ENCODE measurements around the gene CEP170.
"Not testable (repeated sequence)": the region's sequence is repeated elsewhere in the genome, so short reads cannot be mapped to it uniquely, and the experiment has no call there.

Gene CEP170

DNA sequence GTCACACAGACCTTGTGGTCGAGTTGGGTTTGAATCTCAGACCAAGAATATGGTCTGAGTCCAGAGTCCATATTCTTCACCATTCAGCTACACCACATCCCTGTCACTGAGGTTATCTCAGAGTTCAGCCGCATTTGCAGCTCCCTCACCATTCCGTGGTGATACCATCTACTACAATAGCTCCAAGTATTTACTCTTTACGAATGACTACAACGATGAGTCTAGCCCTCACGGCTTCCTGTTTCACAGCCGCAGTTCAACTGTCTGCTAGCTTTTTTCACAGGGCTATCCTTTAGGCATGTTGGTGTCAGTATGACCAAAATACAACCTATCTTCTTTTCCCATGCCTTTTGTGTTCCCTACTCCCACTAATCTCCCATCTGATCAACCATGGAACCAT is 104.2 kb downstream of the CEP170 start:
- not testable (repeated sequence) for DNase-seq

- DNase-seq = not testable (repeated sequence)
These were observed 106.0 kb downstream of the CEP170 start for GRCh38 chr1:243149120-243149519.

- not testable (repeated sequence) for DNase-seq
These were observed 107.7 kb downstream of the CEP170 start for GRCh38 chr1:243147351-243147750.

DNA sequence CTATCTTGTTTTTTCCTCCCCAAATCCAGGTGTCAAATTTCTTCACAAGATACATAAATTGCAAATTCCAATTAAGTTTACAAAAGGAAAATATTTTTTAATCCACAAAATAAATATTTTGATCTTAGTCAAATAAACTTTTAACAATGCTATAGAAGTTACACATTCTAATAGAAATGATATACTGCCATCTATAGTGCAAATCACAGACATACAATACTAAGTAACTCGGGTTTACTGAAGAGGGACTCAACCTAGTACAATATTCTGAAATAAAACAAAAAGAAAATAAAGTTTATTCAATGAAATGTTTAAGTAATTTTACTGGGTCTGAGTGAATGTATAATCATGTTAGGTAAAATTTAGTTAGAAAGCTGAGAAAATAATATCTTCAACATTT is 114.6 kb downstream of the CEP170 start:
- DNase-seq = not testable (repeated sequence)

DNA sequence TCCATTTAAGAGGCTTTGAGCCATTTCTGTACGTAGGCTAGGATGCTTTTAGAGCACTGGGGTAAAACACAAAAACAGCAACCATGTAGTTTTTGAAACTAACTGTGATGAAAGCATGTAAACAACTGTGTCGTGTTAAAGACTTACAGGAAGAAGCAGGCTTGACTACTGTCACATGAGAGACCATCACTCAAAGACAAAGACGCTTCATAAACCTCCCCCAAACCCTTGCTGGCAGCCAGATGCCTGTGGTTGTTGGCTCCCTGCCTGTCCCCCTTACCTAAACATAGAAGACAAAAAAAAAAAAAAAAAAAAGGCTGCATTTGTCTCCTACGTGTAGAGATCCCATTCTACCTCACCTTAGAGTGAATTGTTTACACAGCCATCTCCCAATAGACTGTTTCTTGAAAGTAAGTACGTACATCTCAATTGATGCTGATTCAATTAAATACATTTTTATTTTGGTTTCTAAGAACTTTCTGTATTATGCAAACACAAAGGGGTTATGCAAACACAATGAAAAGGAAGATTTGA is 132.1 kb downstream of the CEP170 start:
- not testable (repeated sequence) for DNase-seq

DNA sequence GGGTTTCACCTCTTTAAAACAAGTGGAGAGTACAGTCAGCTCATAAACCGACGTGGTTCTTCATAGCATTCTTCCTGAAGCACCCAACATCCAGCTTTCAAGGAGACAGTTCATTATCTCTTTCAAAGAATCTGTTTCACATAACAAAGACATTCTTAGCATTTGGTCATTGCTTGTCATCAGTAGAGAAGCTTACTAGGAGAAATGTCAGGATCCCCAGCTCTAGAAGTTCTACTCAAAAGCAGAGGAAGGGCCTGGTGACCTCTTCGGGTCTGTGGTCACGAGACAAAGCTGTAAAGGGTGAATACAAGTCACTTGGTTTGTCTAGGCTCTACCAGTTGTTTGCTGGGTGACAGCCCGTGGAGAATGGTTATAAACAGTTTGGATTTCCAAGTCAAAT is 133.1 kb downstream of the CEP170 start:
- not testable (repeated sequence) for DNase-seq

- not testable (repeated sequence) for DNase-seq
These were observed 136.3 kb downstream of the CEP170 start for GRCh38 chr1:243118601-243119322.

GRCh38 chr1:243116187-243116586 is 138.9 kb downstream of the CEP170 start:
- not testable (repeated sequence) for DNase-seq

DNA sequence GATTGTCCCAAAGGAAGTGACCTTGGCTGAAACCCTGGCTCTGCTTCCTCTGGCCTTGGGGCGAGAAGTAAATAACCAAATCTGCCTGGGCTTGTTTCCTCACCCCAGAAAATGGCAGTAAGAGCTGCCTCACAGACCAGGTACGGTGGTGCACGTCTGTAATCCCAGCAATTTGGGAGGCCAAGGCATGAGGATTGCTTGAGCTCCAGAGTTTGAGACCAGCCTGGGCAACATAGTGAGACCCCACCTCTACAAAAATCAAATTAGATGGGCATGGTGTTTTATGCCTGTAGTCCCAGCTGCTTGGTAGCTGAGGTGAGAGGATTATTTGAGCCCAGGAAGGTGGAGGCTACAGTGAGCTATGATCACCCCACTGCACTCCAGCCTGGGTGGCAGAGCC is 140.3 kb downstream of the CEP170 start:
- not testable (repeated sequence) for DNase-seq

DNA sequence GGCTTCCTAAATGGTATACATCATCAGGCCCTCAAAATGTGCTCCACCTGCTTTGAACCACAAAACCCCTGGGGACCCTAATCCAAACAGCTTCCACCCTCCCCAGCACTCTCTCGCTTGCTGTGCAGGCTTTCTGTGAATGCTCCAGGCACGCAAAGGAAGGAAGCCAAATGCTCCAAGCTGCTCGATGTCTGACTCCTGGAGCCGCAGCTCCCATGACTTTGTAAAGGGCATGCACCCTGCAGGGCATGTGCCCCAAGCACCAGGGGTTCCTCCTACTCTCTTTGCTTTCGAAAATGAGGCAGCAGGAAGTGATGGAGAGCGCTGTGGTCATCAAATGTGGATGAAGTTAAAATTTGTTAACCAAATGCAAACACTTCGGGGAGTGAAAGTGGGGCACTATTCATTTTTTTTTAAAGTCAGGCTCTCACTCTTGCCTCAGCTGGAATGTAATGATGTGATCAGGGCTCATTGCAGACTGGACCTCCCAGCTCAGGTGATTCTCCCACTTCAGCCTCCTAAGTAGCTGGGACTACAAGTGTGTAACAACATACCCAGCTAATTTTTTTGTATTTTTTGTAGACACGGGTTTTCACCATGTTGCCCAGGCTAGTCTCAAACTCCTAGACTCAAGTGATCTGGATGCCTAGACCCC is 140.9 kb downstream of the CEP170 start:
- DNase-seq = not testable (repeated sequence)

DNA sequence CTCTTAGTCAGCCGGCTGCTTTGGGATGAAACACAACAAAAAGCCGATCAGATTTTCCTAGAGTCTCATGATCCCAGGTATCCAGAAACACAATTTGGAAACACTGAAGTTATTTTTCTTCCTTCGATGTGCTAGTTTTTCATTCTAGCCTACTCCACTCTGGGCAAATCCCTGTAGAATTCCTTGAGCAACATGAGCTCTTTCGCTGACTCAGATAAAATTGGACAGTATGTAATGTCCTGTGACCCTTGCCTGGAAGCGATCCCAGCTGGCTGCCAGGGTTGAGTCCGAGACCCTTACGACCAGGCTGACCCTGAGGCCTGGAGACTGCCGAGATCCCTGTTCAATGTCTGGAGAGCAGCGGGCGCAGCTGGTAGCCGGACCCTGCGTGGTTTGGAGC is 147.9 kb downstream of the CEP170 start:
- not testable (repeated sequence) for DNase-seq

DNA sequence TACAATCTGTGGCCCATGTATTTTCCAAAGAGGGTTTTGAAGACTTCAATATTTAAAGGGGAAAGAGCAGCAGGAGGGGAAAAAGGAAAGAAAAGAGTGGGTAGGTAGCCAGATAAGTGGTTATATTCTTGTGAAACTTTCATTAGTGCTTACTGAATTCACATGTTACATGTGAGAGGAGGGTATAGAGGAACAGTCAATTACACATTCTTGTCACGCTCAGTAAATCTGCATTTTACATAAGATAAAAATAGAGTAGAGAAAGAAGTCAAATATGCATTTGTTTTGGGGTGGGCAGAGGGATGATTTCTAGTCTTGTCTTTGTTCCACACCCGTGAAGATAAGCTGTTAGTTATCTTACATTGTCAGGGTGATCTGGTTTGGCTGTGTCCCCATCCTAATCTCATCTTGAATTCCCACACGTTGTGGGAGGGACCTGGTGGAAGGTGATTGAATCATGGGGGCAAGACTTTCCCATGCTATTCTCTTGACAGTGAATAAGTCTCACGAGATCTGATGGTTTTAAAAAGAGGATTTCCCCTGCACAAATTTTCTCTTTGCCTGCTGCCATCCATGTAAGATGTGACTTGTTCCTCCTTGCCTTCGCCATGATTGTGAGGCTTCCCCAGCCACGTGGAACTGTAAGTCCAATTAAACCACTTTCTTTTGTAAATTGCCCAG is 149.3 kb downstream of the CEP170 start:
- not testable (repeated sequence) for DNase-seq

- DNase-seq = not testable (repeated sequence)
These were observed 150.0 kb downstream of the CEP170 start for GRCh38 chr1:243105104-243105503.

GRCh38 chr1:243104452-243104851 is 150.6 kb downstream of the CEP170 start:
- DNase-seq = not testable (repeated sequence)

DNA sequence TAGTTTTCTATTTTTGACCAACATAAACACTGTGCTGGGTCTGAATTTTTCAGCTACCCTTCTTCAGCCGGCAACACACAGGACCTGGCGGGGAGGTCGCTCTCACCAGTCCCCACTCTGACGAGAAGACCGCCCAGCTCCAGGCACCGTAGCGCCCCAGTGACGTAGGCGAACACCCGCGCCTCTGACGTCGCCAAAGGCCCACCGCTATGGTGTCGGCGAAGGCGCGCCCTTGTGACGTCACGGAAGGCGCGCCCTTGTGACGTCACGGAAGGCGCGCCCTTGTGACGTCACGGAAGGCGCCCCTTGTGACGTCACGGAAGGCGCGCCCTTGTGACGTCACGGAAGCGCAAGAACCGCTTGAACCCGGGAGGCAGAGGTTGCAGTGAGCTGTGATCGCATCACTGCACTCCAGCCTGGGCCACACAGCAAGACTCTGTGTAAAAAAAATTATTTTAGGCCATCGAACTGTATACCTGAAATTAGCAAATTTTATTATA is 153.5 kb downstream of the CEP170 start:
- DNase-seq = peak; percentile 45

DNA sequence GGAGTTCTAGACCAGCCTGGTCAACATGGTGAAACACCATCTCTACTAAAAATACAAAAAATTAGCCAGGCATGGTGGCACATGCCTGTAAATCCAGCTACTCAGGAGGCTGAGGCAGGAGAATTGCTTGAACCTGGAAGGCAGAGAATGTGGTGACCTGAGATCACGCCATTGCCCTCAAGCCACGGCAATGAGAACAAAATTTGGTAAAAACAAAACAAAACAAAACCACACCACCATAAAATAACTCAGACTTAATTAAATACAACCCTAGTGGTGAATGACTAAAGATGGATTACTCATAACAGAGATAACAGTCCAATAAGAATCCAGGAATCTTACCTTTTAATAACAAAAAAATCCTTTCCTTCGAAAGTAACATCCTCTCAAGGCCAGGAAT is 167.7 kb downstream of the CEP170 start:
- not testable (repeated sequence) for DNase-seq

Measured in NCI-H2227 treated with DMSO at 0.1 percent for 48 hours (cell line).